ENCODE results near the gene RPS2.

RPS2 gene

DNA sequence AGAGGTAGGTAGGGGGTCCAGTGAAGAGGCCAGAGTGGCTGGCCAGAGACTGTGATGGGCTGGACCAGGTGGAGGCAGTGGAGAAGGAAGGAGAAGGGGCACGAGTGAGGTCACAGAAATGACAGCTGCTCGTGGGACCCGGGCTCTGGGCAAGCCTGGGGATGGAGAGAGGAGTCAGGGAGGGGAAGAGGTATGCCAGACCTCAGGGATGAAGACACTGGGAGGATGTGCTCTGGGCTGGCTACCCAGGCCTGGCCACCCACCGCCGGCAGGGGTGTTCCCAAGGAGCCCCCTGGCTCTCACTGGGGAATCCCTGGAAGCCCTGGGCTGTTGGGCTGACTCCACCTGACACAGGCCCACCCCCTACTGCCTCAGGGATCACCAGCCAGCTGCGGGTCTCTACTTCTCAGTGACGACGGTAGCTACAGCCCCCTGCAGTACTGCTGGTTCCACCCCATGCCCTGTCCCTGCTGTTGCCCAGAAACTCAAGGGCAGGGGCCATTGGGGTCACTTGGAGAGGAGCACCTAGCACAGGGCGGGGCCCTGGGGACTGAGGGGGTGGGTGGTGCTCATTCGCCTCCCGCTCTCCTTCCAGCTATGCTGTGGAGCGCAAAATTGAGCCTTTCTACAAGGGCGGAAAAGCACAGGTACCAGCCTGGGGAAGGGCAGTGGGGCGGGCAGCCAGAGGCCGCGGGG is 9.0 kb upstream of the RPS2 start:
- peaks cover 36% of the 10 kb centered on the region for H3K79me2 ChIP-seq (ENCODE audit: low read length)
- H3K4me3 ChIP-seq (ENCODE audit: low read length): no peak overlapping the region
- H3K4me1 ChIP-seq (ENCODE audit: low read length): peaks cover 14% of the 10 kb centered on the region
- no peak overlapping the region for H3K27ac ChIP-seq (ENCODE audit: low read length)
- no peaks in the 10 kb centered on the region for H3K9me3 ChIP-seq (ENCODE audit: insufficient read depth, low read length)
- TF ChIP-seq EZH2phosphoT487 (IDR thresholded peaks at IDR 0.05; ENCODE audit: low read depth): no peak
- TF ChIP-seq, protein P1, sequence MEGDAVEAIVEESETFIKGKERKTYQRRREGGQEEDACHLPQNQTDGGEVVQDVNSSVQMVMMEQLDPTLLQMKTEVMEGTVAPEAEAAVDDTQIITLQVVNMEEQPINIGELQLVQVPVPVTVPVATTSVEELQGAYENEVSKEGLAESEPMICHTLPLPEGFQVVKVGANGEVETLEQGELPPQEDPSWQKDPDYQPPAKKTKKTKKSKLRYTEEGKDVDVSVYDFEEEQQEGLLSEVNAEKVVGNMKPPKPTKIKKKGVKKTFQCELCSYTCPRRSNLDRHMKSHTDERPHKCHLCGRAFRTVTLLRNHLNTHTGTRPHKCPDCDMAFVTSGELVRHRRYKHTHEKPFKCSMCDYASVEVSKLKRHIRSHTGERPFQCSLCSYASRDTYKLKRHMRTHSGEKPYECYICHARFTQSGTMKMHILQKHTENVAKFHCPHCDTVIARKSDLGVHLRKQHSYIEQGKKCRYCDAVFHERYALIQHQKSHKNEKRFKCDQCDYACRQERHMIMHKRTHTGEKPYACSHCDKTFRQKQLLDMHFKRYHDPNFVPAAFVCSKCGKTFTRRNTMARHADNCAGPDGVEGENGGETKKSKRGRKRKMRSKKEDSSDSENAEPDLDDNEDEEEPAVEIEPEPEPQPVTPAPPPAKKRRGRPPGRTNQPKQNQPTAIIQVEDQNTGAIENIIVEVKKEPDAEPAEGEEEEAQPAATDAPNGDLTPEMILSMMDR (IDR thresholded peaks at IDR 0.05; ENCODE audit: low read depth, low read length): no peak
- H3K36me3 ChIP-seq (replicated peaks; ENCODE audit: low read depth, low read length): peaks cover 18% of the 10 kb centered on the region
- no peak overlapping the region for H2AFZ ChIP-seq (ENCODE audit: low read depth, low read length)
- no peaks in the 10 kb centered on the region for H4K20me1 ChIP-seq (ENCODE audit: insufficient read depth, low read length)
- H3K4me2 ChIP-seq (ENCODE audit: low read length): 0 out of 2 replicates have a peak overlapping the region, but pooled peaks have one; percentile 20
- no peaks in the 10 kb centered on the region for H3K27me3 ChIP-seq (ENCODE audit: low read depth, low read length)
- no peak overlapping the region for H3K9ac ChIP-seq (ENCODE audit: low read length)

DNA sequence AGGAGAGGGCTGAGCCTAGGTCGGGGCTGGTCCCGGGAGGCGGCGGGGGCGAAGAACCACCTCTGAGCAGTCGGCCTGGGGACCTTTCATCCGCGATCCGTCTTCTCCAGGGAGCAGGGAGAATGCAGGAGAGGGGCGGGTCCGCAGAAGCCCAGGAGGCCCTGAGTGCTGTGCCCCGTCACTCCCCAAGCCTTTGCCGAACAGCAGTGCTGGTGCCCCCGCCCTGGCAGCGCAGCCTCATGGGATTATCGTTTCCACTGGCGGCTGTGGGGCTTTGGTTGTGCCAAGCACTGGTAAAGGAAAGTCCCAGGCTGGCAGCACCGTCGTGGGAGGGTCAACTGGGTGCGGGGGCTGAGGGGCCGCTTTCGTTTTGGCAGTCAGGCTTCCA is 7.9 kb upstream of the RPS2 start:
- Histone ChIP-seq H3K27ac (ENCODE audit: low read length) (no peak overlapping the region), H3K4me2 (ENCODE audit: low read length) (peak overlapping the region; percentile 88), H3K4me1 (ENCODE audit: low read length) (peaks cover 14% of the 10 kb centered on the region), H3K36me3 (replicated peaks; ENCODE audit: low read depth, low read length) (peaks cover 16% of the 10 kb centered on the region), H2AFZ (ENCODE audit: low read depth, low read length) (no peak overlapping the region), H4K20me1 (ENCODE audit: insufficient read depth, low read length) (no peaks in the 10 kb centered on the region), H3K9me3 (ENCODE audit: insufficient read depth, low read length) (no peaks in the 10 kb centered on the region), H3K79me2 (ENCODE audit: low read length) (peaks cover 36% of the 10 kb centered on the region), H3K27me3 (ENCODE audit: low read depth, low read length) (no peaks in the 10 kb centered on the region), H3K4me3 (ENCODE audit: low read length) (peak overlapping the region; percentile 100), H3K9ac (ENCODE audit: low read length) (peak overlapping the region; percentile 87)
- TF ChIP-seq, protein P1 (IDR thresholded peaks at IDR 0.05; ENCODE audit: low read depth, low read length): no peak
- TF ChIP-seq EZH2phosphoT487 (IDR thresholded peaks at IDR 0.05; ENCODE audit: low read depth): no peak

GRCh38 chr16:1971796-1972489 is 7.3 kb upstream of the RPS2 start, which contains the start of gene TBL3:
TSS of gene TBL3 (plus strand) at chr16:1972053. CDS start at chr16:1972165, 112 bp downstream.
- Histone ChIP-seq H3K27ac (ENCODE audit: low read length) (peak within 1 kb of the TSS; percentile 83), H2AFZ (ENCODE audit: low read depth, low read length) (peak within 1 kb of the TSS; percentile 84), H3K36me3 (replicated peaks; ENCODE audit: low read depth, low read length) (peaks cover 16% of the 10 kb centered on the region), H3K27me3 (ENCODE audit: low read depth, low read length) (no peaks in the 10 kb centered on the region), H3K4me3 (ENCODE audit: low read length) (peak within 1 kb of the TSS; percentile 100), H3K4me1 (ENCODE audit: low read length) (peaks cover 14% of the 10 kb centered on the region), H3K9ac (ENCODE audit: low read length) (peak within 1 kb of the TSS; percentile 98), H3K9me3 (ENCODE audit: insufficient read depth, low read length) (no peaks in the 10 kb centered on the region), H3K79me2 (ENCODE audit: low read length) (peaks cover 38% of the 10 kb centered on the region), H4K20me1 (ENCODE audit: insufficient read depth, low read length) (no peaks in the 10 kb centered on the region), H3K4me2 (ENCODE audit: low read length) (peak within 1 kb of the TSS; percentile 88)
- TF ChIP-seq EZH2phosphoT487 (IDR thresholded peaks at IDR 0.05; ENCODE audit: low read depth): no peak
- TF ChIP-seq, protein P1 (IDR thresholded peaks at IDR 0.05; ENCODE audit: low read depth, low read length): no peak
